ENCODE data around the gene ESYT2. TPM values are rescaled to one million over a fixed set of nuclear protein-coding genes. Genes with fewer than 3 reads are reported as not detected.

Gene ESYT2
- total RNA-seq, 1 experiment from 2014 or later: 66.6 TPM

- no peak for TF ChIP-seq CTCF (IDR thresholded peaks at IDR 0.05; ENCODE audit: unreplicated experiment)
- H3K9me3 Mint-ChIP-seq (ENCODE audit: low read depth, unreplicated experiment): no peaks in the 10 kb centered on the region
- no TSS peak for BruUV-seq (replicated peaks)
- no peak for DNase-seq
- no peaks in the 10 kb centered on the region for H3K27me3 Mint-ChIP-seq (ENCODE audit: unreplicated experiment)
- no peak overlapping the region for H3K4me3 Mint-ChIP-seq (ENCODE audit: low read depth, unreplicated experiment)
- H3K36me3 Mint-ChIP-seq (ENCODE audit: insufficient read depth, unreplicated experiment): peaks cover 44% of the 10 kb centered on the region
- intact Hi-C loops (cut with micrococcal nuclease; ENCODE audit: unreplicated experiment): no loop called here
- CTCF ChIA-PET: interaction anchor here (0.5 kb wide), 1 partner anchor 1673 kb away, joined by 3 read pairs; no protein-coding TSS in a partner anchor
- H3K27ac Mint-ChIP-seq (ENCODE audit: unreplicated experiment): no peak overlapping the region
- no peaks in the 10 kb centered on the region for H3K4me1 Mint-ChIP-seq (ENCODE audit: low read depth, unreplicated experiment)
Observed at GRCh38 chr7:158743219-158743618, 86.1 kb downstream of the ESYT2 start.

- TF ChIP-seq CTCF (IDR thresholded peaks at IDR 0.05; ENCODE audit: unreplicated experiment): no peak
- Mint-ChIP-seq H3K4me3 (ENCODE audit: low read depth, unreplicated experiment) (no peak overlapping the region), H3K4me1 (ENCODE audit: low read depth, unreplicated experiment) (no peaks in the 10 kb centered on the region), H3K9me3 (ENCODE audit: low read depth, unreplicated experiment) (no peaks in the 10 kb centered on the region), H3K36me3 (ENCODE audit: insufficient read depth, unreplicated experiment) (peaks cover 48% of the 10 kb centered on the region), H3K27me3 (ENCODE audit: unreplicated experiment) (no peaks in the 10 kb centered on the region), H3K27ac (ENCODE audit: unreplicated experiment) (no peak overlapping the region)
- intact Hi-C loops (cut with micrococcal nuclease; ENCODE audit: unreplicated experiment): no loop called here
- DNase-seq: no peak
- no TSS peak for BruUV-seq (replicated peaks)
- CTCF ChIA-PET: interaction anchor here (0.6 to 1.0 kb wide), 2 partner anchors 154 to 235 kb away, joined by 3 to 6 read pairs; no protein-coding TSS in a partner anchor
Observed at GRCh38 chr7:158742065-158742821, 87.1 kb downstream of the ESYT2 start.

DNA sequence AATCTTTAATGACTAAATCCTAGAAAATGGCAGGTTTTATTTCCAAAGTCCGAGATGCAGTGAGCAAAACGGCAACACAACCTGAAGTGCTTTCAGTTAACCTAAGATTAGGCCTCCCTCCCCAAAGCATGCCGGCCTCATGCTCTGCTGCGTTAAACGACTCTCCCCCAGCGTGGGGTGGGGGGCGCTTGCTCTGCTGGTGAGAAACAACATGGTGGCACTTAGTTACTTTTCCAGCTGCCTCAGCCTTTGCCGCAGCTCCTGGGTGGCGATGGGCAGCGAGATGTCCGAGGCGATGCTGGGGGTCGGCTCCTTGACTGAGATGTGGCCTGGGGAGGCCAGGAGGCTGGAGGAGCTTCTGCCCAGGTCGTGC lies 88.0 kb downstream of the ESYT2 start:
- no peak for DNase-seq
- H3K9me3 Mint-ChIP-seq (ENCODE audit: low read depth, unreplicated experiment): no peaks in the 10 kb centered on the region
- no TSS peak for BruUV-seq (replicated peaks)
- intact Hi-C loops (cut with micrococcal nuclease; ENCODE audit: unreplicated experiment): no loop called here
- no peak for TF ChIP-seq CTCF (IDR thresholded peaks at IDR 0.05; ENCODE audit: unreplicated experiment)
- CTCF ChIA-PET: interaction anchor here (0.6 kb wide), 1 partner anchor 155 kb away, joined by 6 read pairs; no protein-coding TSS in a partner anchor
- H3K27me3 Mint-ChIP-seq (ENCODE audit: unreplicated experiment): no peaks in the 10 kb centered on the region
- no peak overlapping the region for H3K27ac Mint-ChIP-seq (ENCODE audit: unreplicated experiment)
- no peak overlapping the region for H3K4me3 Mint-ChIP-seq (ENCODE audit: low read depth, unreplicated experiment)
- no peaks in the 10 kb centered on the region for H3K4me1 Mint-ChIP-seq (ENCODE audit: low read depth, unreplicated experiment)
- H3K36me3 Mint-ChIP-seq (ENCODE audit: insufficient read depth, unreplicated experiment): peaks cover 44% of the 10 kb centered on the region

DNA sequence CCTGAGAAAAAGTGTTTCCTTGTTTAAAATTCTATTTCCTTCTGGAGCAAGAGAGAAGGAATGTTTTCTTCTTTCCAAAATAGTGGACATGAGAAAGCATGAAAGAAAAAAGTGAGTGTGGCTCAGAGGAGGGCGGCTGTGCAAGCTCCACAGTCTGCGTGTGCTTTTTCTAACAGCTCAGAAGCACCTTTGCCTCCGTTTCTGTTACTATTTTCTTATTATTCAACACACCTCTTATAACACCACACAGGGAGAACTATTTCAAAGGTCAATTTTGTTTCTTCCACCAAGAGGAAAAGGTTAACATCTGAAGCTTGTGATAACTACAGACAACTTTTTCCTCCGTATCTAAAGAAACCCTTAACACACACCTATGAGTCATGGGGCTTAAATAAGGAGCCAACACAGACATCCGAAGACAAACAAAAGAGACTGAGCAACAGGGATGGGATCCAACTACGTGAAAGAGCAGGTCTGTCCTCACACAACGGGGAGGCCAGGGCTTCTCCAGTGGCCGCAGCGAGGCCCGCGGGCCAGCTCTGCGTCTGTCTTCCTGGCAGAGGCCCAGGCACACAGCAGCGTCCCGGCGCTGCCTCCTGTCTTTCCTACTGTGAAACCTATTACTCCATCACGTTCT lies 88.5 kb downstream of the ESYT2 start:
- no peaks in the 10 kb centered on the region for H3K9me3 Mint-ChIP-seq (ENCODE audit: low read depth, unreplicated experiment)
- H3K4me3 Mint-ChIP-seq (ENCODE audit: low read depth, unreplicated experiment): no peak overlapping the region
- peaks cover 41% of the 10 kb centered on the region for H3K36me3 Mint-ChIP-seq (ENCODE audit: insufficient read depth, unreplicated experiment)
- intact Hi-C loops (cut with micrococcal nuclease; ENCODE audit: unreplicated experiment): no loop called here
- H3K27me3 Mint-ChIP-seq (ENCODE audit: unreplicated experiment): no peaks in the 10 kb centered on the region
- no peak for TF ChIP-seq CTCF (IDR thresholded peaks at IDR 0.05; ENCODE audit: unreplicated experiment)
- no TSS peak for BruUV-seq (replicated peaks)
- DNase-seq: no peak
- no peak overlapping the region for H3K27ac Mint-ChIP-seq (ENCODE audit: unreplicated experiment)
- CTCF ChIA-PET: no interaction called here
- H3K4me1 Mint-ChIP-seq (ENCODE audit: low read depth, unreplicated experiment): no peaks in the 10 kb centered on the region
